Hepatocyte (in vitro differentiated cells): Measurements from ENCODE around the gene FAT1.

Experiments
- CTCF ChIP-seq: fragments of 200-600 bp; sonication (generic); IDR thresholded peaks from 2 replicates; pipeline ENCODE4 v1.5.1; 2016; ENCODE audit warnings: antibody characterized with exemption, mild to moderate bottlenecking; ENCODE audit not compliant: poor library complexity
- EZH2 ChIP-seq: fragments of 200-600 bp; sonication (generic); IDR thresholded peaks from 2 replicates; pipeline ENCODE4 v1.6.1; 2016; ENCODE audit warnings: antibody characterized with exemption, mild to moderate bottlenecking, borderline replicate concordance

GRCh38 chr4:186700746-186701145, 22.9 kb downstream of the FAT1 start:
- TF ChIP-seq CTCF: no peak
- no peak for TF ChIP-seq EZH2
